Liver (tissue), 9 donors: ENCODE measurements around the gene ANO7. TPM values are rescaled to one million over a fixed set of nuclear protein-coding genes. Genes with fewer than 3 reads are reported as not detected.

ENCODE experiments used
- DNase-seq: peaks from one replicate; pipeline ENCODE4 v3.0.0-alpha.2; 2017; ENCODE audit warnings: low spot score
- H3K27ac ChIP-seq, 2 donors: one replicate each; pipeline ENCODE4 v1.7.0; 2013; ENCODE audit warnings: inconsistent platforms in 2 of 2, low read length in 2 of 2, control low read depth in 1 of 2, low read depth in 1 of 2, mild to moderate bottlenecking in 1 of 2
- H3K27me3 ChIP-seq, 4 donors: one replicate each; pipeline versions ENCODE4 v1.6.1 to v1.7.0; 2013; ENCODE audit warnings: low read length in 3 of 4, inconsistent platforms in 1 of 4, mild to moderate bottlenecking in 1 of 4, moderate library complexity in 1 of 4; ENCODE audit not compliant: control insufficient read depth in 4 of 4, insufficient read depth in 4 of 4
- H3K36me3 ChIP-seq, 4 donors: one replicate each; pipeline versions ENCODE4 v1.6.1 to v1.7.0; 2013; ENCODE audit warnings: low read length in 3 of 4, mild to moderate bottlenecking in 3 of 4, low read depth in 1 of 4, moderate library complexity in 1 of 4; ENCODE audit not compliant: control insufficient read depth in 4 of 4, insufficient read depth in 3 of 4
- H3K4me1 ChIP-seq, 4 donors: one replicate each; pipeline versions ENCODE4 v1.6.1 to v1.7.0; 2013; ENCODE audit warnings: low read length in 3 of 4, mild to moderate bottlenecking in 3 of 4, moderate library complexity in 1 of 4; ENCODE audit not compliant: control insufficient read depth in 4 of 4, insufficient read depth in 4 of 4
- H3K4me3 ChIP-seq, 3 donors: one replicate each; pipeline versions ENCODE4 v1.6.1 to v1.7.0; 2013; ENCODE audit warnings: low read length in 3 of 3, control low read depth in 1 of 3, low read depth in 1 of 3, mild to moderate bottlenecking in 1 of 3
- H3K9ac ChIP-seq, 2 donors: one replicate each; pipeline ENCODE4 v1.7.0; 2013; ENCODE audit warnings: low read length in 2 of 2, mild to moderate bottlenecking in 2 of 2, moderate library complexity in 2 of 2, control low read depth in 1 of 2, low read depth in 1 of 2
- H3K9me3 ChIP-seq, 4 donors: one replicate each; pipeline versions ENCODE4 v1.6.1 to v1.7.0; 2013; ENCODE audit warnings: low read length in 3 of 4; ENCODE audit not compliant: control insufficient read depth in 4 of 4
- EGR1 ChIP-seq, 2 donors: IDR thresholded peaks; 2 replicates each; pipeline ENCODE4 v1.6.1; 2016 to 2018; ENCODE audit warnings: antibody characterized with exemption in 2 of 2, low read depth in 2 of 2
- FOXA1 ChIP-seq: IDR thresholded peaks from 2 replicates; pipeline ENCODE4 v1.6.1; 2016; ENCODE audit warnings: antibody characterized with exemption
- FOXA2 ChIP-seq: IDR thresholded peaks from 2 replicates; pipeline ENCODE4 v1.6.1; 2016; ENCODE audit warnings: antibody characterized with exemption
- GABPA ChIP-seq, 2 donors: IDR thresholded peaks in 1 of 2; conservative IDR thresholded peaks in 1 of 2; 2 replicates each; pipeline ENCODE4 v1.6.1; 2016; ENCODE audit warnings: antibody characterized with exemption in 2 of 2, mild to moderate bottlenecking in 1 of 2, moderate library complexity in 1 of 2
- HNF4A ChIP-seq, 2 donors: conservative IDR thresholded peaks; 2 replicates each; pipeline ENCODE4 v1.6.1; 2016; ENCODE audit warnings: antibody characterized with exemption in 2 of 2, mild to moderate bottlenecking in 2 of 2
- HNF4G ChIP-seq: IDR thresholded peaks from 2 replicates; pipeline ENCODE4 v1.6.1; 2016; ENCODE audit warnings: antibody characterized with exemption
- JUND ChIP-seq, 2 donors: IDR thresholded peaks; 2 replicates each; pipeline ENCODE4 v1.6.1; 2016; ENCODE audit warnings: antibody characterized with exemption in 2 of 2
- NR2F2 ChIP-seq: IDR thresholded peaks from 2 replicates; pipeline ENCODE4 v1.6.1; 2016; ENCODE audit warnings: antibody characterized with exemption
- RAD21 ChIP-seq, 2 donors: IDR thresholded peaks; 2 replicates each; pipeline ENCODE4 v1.6.1; 2016; ENCODE audit warnings: antibody characterized with exemption in 2 of 2, mild to moderate bottlenecking in 2 of 2
- RXRA ChIP-seq, 2 donors: IDR thresholded peaks; 2 replicates each; pipeline ENCODE4 v1.6.1; 2017 to 2018; ENCODE audit warnings: antibody characterized with exemption in 2 of 2, mild to moderate bottlenecking in 1 of 2
- SP1 ChIP-seq: IDR thresholded peaks from 2 replicates; pipeline ENCODE4 v1.6.1; 2018; ENCODE audit warnings: antibody characterized with exemption, mild to moderate bottlenecking
- TAF1 ChIP-seq: conservative IDR thresholded peaks from 2 replicates; pipeline ENCODE4 v1.6.1; 2016; ENCODE audit warnings: antibody characterized with exemption, mild to moderate bottlenecking
- YY1 ChIP-seq: IDR thresholded peaks from 2 replicates; pipeline ENCODE4 v1.6.1; 2016; ENCODE audit warnings: antibody characterized with exemption, mild to moderate bottlenecking
- WGBS: extraction: QIAGEN DNeasy Blood & Tissue Kit; methylation state at CpG from one replicate; pipeline ENCODE4 v1.1.7; 2013; 5-methylcytosine and 5-hydroxymethylcytosine counted together
- polyA plus RNA-seq, 2 donors: library from polyadenylated mRNA; stranded (reverse) in 1 of 2; unstranded in 1 of 2; fragments of 200-250 nt in 1 of 2; fragments of >200 nt in 1 of 2; fragmentation: Nextera tagmentation in 1 of 2; extraction: Ambion mirVana in 1 of 2; gene quantifications; one replicate each; pipeline versions ENCODE4 v1.2.1 to v1.2.3, GENCODE V29; 2013 to 2015
- total RNA-seq, 2 donors: library from RNA; depleted of rRNA; stranded (reverse); fragments of >200 nt; gene quantifications; one replicate each; pipeline ENCODE4 v1.2.3, GENCODE V29; 2014
- TF ChIP-seq, protein P1 (sequence below): IDR thresholded peaks from 2 replicates; pipeline ENCODE4 v1.6.1; 2016; ENCODE audit warnings: antibody characterized with exemption
- TF ChIP-seq, protein P2 (sequence below): fragments of 150-350 bp; IDR thresholded peaks from 2 replicates; pipeline ENCODE4 v1.5.1; 2017; ENCODE audit warnings: improper control_type of control experiment, low read depth, low read length; ENCODE audit not compliant: missing input control
- TF ChIP-seq, protein P3 (sequence below): IDR thresholded peaks from 2 replicates; pipeline ENCODE4 v1.6.1; 2016; ENCODE audit warnings: antibody characterized with exemption, mild to moderate bottlenecking
- TF ChIP-seq, protein P4 (sequence below): IDR thresholded peaks from 2 replicates; pipeline ENCODE4 v1.6.1; 2016; ENCODE audit warnings: antibody characterized with exemption
- TF ChIP-seq, protein P5 (sequence below): IDR thresholded peaks from 2 replicates; pipeline ENCODE4 v1.6.1; 2016; ENCODE audit warnings: antibody characterized with exemption
- donor health status: healthy.
- donor health status: healthy.
- donor health status: healthy.
- donor health status: healthy.
- donor health status: healthy.

Gene ANO7
- total and polyA plus RNA-seq, 4 donors, result 0.25 to 0.70 (median 0.45) TPM

DNA sequence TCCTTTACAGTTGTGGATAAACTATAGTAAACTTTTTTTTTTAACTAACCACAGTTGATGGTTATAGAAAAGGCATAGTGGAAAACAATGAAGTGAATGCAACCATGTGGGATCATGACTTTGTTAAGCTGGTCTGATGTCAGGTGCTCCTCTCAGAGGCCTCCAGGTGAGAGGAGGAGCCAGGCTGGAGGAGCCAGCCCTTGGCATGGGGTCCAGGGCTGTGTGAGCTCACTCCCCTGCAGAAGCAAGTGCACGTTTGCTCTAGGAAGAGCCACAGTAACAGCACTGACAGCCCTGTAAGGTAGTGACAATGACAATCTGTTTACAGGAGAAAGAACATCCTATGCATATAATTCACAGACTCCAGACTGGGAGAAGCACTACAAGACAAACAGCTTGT lies 32.5 kb upstream of the ANO7 start:
- WGBS, result 81% methylated on average over 1 of the region's 1 CpG
- no peak overlapping the region for H3K27ac ChIP-seq
- H3K9ac ChIP-seq, result no peak overlapping the region
- H3K4me3 ChIP-seq, result no peak overlapping the region
- no peaks in the 10 kb centered on the region for H3K27me3 ChIP-seq
- no peak for TF ChIP-seq TAF1
- no peak for TF ChIP-seq FOXA1
- TF ChIP-seq, protein P1, sequence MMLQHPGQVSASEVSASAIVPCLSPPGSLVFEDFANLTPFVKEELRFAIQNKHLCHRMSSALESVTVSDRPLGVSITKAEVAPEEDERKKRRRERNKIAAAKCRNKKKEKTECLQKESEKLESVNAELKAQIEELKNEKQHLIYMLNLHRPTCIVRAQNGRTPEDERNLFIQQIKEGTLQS, result no peak
- TF ChIP-seq FOXA2, result no peak
- TF ChIP-seq SP1, result no peak
- no peak for TF ChIP-seq HNF4G
- TF ChIP-seq, protein P2, sequence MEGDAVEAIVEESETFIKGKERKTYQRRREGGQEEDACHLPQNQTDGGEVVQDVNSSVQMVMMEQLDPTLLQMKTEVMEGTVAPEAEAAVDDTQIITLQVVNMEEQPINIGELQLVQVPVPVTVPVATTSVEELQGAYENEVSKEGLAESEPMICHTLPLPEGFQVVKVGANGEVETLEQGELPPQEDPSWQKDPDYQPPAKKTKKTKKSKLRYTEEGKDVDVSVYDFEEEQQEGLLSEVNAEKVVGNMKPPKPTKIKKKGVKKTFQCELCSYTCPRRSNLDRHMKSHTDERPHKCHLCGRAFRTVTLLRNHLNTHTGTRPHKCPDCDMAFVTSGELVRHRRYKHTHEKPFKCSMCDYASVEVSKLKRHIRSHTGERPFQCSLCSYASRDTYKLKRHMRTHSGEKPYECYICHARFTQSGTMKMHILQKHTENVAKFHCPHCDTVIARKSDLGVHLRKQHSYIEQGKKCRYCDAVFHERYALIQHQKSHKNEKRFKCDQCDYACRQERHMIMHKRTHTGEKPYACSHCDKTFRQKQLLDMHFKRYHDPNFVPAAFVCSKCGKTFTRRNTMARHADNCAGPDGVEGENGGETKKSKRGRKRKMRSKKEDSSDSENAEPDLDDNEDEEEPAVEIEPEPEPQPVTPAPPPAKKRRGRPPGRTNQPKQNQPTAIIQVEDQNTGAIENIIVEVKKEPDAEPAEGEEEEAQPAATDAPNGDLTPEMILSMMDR, result no peak
- TF ChIP-seq NR2F2, result no peak
- TF ChIP-seq, protein P3, sequence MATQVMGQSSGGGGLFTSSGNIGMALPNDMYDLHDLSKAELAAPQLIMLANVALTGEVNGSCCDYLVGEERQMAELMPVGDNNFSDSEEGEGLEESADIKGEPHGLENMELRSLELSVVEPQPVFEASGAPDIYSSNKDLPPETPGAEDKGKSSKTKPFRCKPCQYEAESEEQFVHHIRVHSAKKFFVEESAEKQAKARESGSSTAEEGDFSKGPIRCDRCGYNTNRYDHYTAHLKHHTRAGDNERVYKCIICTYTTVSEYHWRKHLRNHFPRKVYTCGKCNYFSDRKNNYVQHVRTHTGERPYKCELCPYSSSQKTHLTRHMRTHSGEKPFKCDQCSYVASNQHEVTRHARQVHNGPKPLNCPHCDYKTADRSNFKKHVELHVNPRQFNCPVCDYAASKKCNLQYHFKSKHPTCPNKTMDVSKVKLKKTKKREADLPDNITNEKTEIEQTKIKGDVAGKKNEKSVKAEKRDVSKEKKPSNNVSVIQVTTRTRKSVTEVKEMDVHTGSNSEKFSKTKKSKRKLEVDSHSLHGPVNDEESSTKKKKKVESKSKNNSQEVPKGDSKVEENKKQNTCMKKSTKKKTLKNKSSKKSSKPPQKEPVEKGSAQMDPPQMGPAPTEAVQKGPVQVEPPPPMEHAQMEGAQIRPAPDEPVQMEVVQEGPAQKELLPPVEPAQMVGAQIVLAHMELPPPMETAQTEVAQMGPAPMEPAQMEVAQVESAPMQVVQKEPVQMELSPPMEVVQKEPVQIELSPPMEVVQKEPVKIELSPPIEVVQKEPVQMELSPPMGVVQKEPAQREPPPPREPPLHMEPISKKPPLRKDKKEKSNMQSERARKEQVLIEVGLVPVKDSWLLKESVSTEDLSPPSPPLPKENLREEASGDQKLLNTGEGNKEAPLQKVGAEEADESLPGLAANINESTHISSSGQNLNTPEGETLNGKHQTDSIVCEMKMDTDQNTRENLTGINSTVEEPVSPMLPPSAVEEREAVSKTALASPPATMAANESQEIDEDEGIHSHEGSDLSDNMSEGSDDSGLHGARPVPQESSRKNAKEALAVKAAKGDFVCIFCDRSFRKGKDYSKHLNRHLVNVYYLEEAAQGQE, result no peak
- TF ChIP-seq, protein P4, sequence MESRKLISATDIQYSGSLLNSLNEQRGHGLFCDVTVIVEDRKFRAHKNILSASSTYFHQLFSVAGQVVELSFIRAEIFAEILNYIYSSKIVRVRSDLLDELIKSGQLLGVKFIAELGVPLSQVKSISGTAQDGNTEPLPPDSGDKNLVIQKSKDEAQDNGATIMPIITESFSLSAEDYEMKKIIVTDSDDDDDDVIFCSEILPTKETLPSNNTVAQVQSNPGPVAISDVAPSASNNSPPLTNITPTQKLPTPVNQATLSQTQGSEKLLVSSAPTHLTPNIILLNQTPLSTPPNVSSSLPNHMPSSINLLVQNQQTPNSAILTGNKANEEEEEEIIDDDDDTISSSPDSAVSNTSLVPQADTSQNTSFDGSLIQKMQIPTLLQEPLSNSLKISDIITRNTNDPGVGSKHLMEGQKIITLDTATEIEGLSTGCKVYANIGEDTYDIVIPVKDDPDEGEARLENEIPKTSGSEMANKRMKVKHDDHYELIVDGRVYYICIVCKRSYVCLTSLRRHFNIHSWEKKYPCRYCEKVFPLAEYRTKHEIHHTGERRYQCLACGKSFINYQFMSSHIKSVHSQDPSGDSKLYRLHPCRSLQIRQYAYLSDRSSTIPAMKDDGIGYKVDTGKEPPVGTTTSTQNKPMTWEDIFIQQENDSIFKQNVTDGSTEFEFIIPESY, result no peak
- TF ChIP-seq EGR1 (IDR thresholded peaks at IDR 0.05; ENCODE audit: low read depth in 2 of 2), result no peak
- no peak for TF ChIP-seq GABPA (IDR thresholded peaks at IDR 0.05 in 1 of 2, conservative IDR thresholded peaks at IDR 0.05 in 1 of 2)
- TF ChIP-seq RXRA (IDR thresholded peaks at IDR 0.05), result no peak
- no peak for TF ChIP-seq HNF4A (conservative IDR thresholded peaks at IDR 0.05)
- TF ChIP-seq JUND (IDR thresholded peaks at IDR 0.05), result no peak
- TF ChIP-seq, protein P5, sequence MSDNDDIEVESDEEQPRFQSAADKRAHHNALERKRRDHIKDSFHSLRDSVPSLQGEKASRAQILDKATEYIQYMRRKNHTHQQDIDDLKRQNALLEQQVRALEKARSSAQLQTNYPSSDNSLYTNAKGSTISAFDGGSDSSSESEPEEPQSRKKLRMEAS, result no peak
- no peak for TF ChIP-seq RAD21 (IDR thresholded peaks at IDR 0.05)
- no peak for TF ChIP-seq YY1
- peaks cover 0 to 6% (median 5%) of the 10 kb centered on the region in 4 donors for H3K4me1 ChIP-seq
- peaks cover 11 to 39% (median 13%) of the 10 kb centered on the region in 4 donors for H3K36me3 ChIP-seq
- H3K9me3 ChIP-seq, result no peaks in the 10 kb centered on the region
- no peak for DNase-seq
